ENCODE data around the gene ADAMTS12.

ADAMTS12 gene

DNA sequence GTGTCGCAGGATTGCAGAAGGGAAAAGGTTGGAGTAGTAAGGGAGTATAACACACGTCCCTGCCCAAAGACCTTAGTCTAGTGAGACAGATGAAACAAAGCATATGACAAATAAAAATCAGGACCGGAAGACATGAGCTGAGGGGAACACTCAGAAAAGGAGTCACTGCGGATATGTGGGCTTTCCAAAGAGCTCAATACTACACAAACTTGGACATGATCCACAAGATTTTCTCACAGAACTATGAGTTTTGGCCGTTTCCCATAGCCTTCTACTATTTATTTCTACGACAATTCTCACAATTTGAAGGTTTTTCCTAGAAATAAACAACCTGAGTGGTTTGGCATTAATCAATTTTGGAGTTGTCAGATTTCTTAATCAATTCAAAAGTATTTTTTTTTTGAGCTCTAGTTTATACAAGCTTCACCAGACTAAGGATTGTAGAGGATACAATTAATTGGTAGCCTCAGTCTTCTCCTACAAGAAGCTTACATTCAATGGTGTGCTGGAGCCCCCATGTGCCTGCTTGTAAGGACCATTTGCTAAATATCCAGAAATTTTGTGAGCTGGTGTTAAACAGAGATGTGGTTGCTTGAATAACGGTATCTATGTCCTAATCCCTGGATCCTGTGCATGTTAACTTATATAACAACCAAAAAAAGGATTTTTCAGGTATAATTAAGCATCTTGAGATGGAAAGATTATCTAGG is 91.4 kb downstream of the ADAMTS12 start:
- no peak for DNase-seq (ENCODE audit: low read depth)

- no peak for DNase-seq (ENCODE audit: low read depth)
Observed at GRCh38 chr5:33795496-33795895, 96.3 kb downstream of the ADAMTS12 start.

DNA sequence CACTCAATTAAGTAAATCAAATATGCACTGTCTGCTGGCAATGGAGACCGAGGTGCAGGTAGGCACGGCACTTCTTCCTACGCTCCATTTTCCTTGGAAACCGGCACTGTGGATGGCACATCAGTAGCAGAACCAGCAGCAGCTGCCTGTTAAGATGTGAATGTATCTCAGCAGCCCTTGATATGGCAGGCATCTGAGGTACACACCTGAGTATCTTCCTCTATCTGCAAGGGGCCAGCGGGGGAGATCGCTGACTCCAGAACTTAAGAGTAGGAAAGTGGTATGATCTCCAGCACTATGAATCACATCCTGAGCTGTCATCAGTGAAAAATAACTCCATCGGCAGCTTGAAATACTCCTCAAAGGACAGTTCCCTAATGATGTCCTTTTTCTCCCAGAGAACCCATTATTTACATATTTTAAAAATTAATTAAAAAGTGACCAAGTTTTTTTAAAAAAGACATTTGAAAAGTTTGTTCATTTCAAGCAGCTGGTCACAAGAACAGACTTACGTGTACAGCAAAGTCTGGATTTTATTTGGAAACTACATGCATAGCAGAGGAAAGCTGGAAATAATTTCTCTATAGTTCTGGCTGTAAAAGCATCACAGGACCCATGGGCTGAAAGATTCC is 97.1 kb downstream of the ADAMTS12 start:
- no peak for DNase-seq (ENCODE audit: low read depth)

- DNase-seq (ENCODE audit: low read depth), result no peak
Observed at GRCh38 chr5:33793836-33794549, 97.8 kb downstream of the ADAMTS12 start.

GRCh38 chr5:33793276-33793675 is 98.5 kb downstream of the ADAMTS12 start:
- DNase-seq (ENCODE audit: low read depth), result no peak

DNA sequence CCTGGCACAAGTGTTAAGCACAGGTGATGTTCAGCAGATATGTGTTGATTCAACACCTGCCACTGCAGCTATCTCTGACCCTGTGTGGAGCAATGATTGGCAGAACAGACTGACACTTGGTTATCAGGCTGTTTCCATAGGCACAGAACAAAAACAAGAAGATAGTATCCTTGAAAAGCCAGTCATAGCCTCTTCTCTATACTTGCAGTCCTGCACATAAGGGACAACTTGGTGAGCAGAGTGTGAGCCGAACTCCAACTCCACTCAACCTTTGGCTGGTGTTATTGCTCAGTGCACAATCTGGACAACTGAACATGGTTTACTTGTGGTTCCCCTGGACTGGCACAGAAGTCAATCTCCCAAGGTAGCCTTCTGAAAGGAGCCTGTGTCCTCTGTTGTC is 99.2 kb downstream of the ADAMTS12 start:
- DNase-seq (ENCODE audit: low read depth), result no peak

GRCh38 chr5:33789567-33789957 is 102.2 kb downstream of the ADAMTS12 start:
- no peak for DNase-seq (ENCODE audit: low read depth)

DNA sequence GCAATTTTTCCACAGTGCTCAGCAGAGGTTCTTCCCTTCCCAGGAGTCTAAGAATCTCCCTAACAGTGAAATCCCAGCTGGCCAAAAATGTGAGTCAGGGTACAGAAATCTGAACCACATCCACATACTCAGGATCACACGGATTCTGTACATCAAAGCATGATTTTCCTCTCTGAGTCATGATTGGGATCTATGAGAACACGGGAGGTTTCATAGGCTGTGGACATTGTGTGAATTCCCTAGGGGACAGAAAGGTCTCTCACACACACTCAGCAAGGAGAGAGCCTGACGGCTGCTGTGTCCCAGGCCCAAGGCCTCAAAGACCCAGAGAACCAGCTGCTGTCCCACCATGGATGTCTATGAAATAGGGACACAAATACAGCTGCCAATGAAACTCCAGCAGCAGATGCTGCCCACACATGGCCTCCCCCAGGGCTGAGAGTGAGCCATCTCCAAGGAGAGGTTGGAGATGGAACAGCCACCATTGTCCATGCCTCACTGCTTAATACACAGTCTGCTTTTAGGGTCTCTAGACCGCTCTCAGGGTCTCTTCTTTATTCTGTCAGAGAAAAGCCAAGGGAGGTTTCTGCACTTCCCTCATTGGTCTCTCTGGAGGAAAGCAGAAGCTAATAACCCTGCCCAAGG is 102.7 kb downstream of the ADAMTS12 start:
- no peak for DNase-seq (ENCODE audit: low read depth)

GRCh38 chr5:33785571-33785970 is 106.2 kb downstream of the ADAMTS12 start:
- no peak for DNase-seq (ENCODE audit: low read depth)

GRCh38 chr5:33781286-33781685 is 110.5 kb downstream of the ADAMTS12 start:
- no peak for DNase-seq (ENCODE audit: low read depth)

DNA sequence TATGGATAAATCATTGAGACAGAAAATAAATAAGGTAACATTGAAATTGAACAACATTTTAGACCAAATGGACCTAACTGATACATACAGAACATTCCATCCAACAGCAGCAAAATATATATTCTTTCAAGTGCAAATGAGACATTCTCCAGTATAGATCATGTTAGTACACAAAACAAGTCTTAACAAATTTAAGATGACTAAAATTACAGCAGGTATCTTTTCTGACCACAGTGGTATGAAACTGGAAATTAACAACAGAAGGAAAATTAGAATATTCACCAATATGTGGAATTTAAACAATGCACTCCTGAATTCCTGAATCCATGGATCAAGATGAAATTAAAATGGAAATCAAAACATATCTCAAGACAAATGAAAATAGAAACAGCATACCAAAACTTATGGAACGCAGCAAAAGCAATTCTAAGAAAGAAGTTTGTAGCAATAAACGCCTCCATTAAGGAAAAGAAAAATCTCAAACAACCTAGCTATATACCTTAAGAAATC is 115.6 kb downstream of the ADAMTS12 start:
- DNase-seq (ENCODE audit: low read depth), result no peak

GRCh38 chr5:33774341-33774740 is 117.4 kb downstream of the ADAMTS12 start:
- no peak for DNase-seq (ENCODE audit: low read depth)

GRCh38 chr5:33772380-33772897 is 119.4 kb downstream of the ADAMTS12 start:
- no peak for DNase-seq (ENCODE audit: low read depth)

- DNase-seq (ENCODE audit: low read depth), result no peak
Observed at GRCh38 chr5:33769968-33770367, 121.8 kb downstream of the ADAMTS12 start.

- no peak for DNase-seq (ENCODE audit: low read depth)
Observed at GRCh38 chr5:33769196-33769595, 122.6 kb downstream of the ADAMTS12 start.

DNA sequence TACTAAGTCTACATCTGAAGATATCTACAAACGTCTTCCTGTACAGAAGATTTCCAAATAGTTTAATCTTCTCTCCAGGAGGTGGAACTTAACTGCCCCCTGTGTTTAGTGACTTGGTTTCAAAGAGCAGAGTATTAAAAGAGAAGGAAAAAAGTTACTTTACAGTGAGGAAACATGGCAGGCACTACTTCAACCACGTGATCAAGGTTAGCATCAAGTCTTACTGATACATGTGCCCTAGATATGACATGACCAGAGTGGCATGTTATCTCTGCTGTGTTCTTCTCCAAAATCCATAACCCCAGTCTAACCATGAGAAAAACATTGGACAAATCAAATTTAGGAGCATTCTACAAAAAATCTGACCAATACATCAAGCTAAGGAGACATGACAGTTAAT is 125.8 kb downstream of the ADAMTS12 start:
- DNase-seq (ENCODE audit: low read depth), result no peak

- no peak for DNase-seq (ENCODE audit: low read depth)
Observed at GRCh38 chr5:33764786-33765185, 127.0 kb downstream of the ADAMTS12 start.

GRCh38 chr5:33763435-33763834 is 128.4 kb downstream of the ADAMTS12 start:
- no peak for DNase-seq (ENCODE audit: low read depth)

DNA sequence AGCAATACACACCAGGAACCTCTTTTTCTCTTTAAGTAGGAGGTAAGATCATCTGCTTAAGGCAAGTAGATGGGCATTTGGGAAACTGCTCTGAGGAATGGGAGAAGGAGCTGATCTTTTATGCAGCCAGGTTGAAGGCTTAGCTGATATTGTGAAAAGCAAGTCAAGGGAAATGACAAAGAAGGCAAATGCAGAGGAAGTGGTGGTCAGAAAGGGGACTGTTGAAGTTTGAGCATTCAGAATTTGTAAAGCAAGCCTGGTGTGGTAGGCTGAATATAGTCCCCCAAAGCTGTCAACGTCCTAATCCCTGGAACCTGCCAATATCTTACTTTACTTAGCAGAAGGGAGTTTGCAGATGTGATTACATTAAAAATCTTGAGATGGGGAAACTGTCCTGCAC is 128.9 kb downstream of the ADAMTS12 start:
- DNase-seq (ENCODE audit: low read depth), result no peak

- no peak for DNase-seq (ENCODE audit: low read depth)
Observed at GRCh38 chr5:33761139-33761538, 130.7 kb downstream of the ADAMTS12 start.

DNA sequence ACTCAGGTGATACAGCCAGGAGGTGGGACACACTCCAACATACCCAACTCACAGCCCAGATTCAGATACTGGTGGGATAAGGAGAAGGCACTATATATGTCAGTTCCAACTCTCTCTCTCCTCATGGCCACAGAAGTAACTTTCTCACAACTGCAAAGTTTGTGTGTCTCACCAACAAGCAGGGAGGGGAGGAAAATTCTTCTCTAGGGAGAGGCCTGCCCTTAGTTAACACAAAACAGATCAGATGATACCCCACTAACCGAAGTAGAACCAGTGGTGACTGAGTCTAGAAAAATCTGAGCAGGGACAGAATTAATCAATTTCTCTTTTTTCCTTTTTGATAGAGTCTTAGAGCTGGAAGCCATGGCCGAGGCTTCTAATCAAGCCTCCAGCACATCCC is 133.1 kb downstream of the ADAMTS12 start:
- DNase-seq (ENCODE audit: low read depth), result no peak

- no peak for DNase-seq (ENCODE audit: low read depth)
Observed at GRCh38 chr5:33756491-33756890, 135.3 kb downstream of the ADAMTS12 start.
